ENCODE data around the gene INTS13. TPM values are rescaled to one million over a fixed set of nuclear protein-coding genes. Genes with fewer than 3 reads are reported as not detected.

INTS13 gene
- total and polyA plus RNA-seq, 2 of the 13 experiments (the other 11 are each of a cell fraction or from before 2014, with no cell fraction given), result 16.3 to 43.7 TPM

- TF ChIP-seq CTCF (CRISPR knock-in tag; IDR thresholded peaks at IDR 0.05), result peak; percentile 17
- TF ChIP-seq EZH2 (conservative IDR thresholded peaks at IDR 0.05; ENCODE audit: low read depth, low read length), result no peak
- TF ChIP-seq TBX2 (CRISPR knock-in tag; IDR thresholded peaks at IDR 0.05; ENCODE audit: borderline replicate concordance), result peak; percentile 20; the same call in 1 of the 2 replicates
- TF ChIP-seq ZNF343 (CRISPR knock-in tag; IDR thresholded peaks at IDR 0.05), result peak; percentile 91; the same call in 1 of the 2 replicates
- 0 out of 2 replicates have a peak, but pooled peaks have one; percentile 19 for TF ChIP-seq RAD21 (CRISPR knock-in tag; IDR thresholded peaks at IDR 0.05)
- peak; percentile 88 for TF ChIP-seq PHF8 (CRISPR knock-in tag; IDR thresholded peaks at IDR 0.05)
- TF ChIP-seq KLF6 (CRISPR knock-in tag; IDR thresholded peaks at IDR 0.05), result no peak; the same call in 1 of the 2 replicates
- TF ChIP-seq KMT2A (CRISPR knock-in tag; IDR thresholded peaks at IDR 0.05), result peak; percentile 79
Measured at GRCh38 chr12:26937863-26938700, at the start of gene INTS13, which contains the start of gene FGFR1OP2 (continued).

- H3K4me1 ChIP-seq (ENCODE audit: insufficient read depth, low read length), result no peaks in the 10 kb centered on the region
- no peaks in the 10 kb centered on the region for H3K79me2 ChIP-seq (ENCODE audit: insufficient read depth, low read length)
- H2AFZ ChIP-seq (ENCODE audit: low read length), result no peak overlapping the region
- no peak overlapping the region for H3K27ac ChIP-seq (ENCODE audit: extremely low read length, insufficient read depth, low read length)
- CTCF ChIA-PET (ENCODE audit: low intra/inter-chr PET ratio, low total read pairs), result no interaction called here
- TF ChIP-seq ELF1 (CRISPR knock-in tag; IDR thresholded peaks at IDR 0.05) (no peak), ZNF12 (CRISPR knock-in tag; IDR thresholded peaks at IDR 0.05) (peak; percentile 93), ZUFSP (CRISPR knock-in tag; IDR thresholded peaks at IDR 0.05; ENCODE audit: borderline replicate concordance) (no peak), DNMT1 (CRISPR knock-in tag; IDR thresholded peaks at IDR 0.05) (no peak), ATF3 (CRISPR knock-in tag; IDR thresholded peaks at IDR 0.05) (no peak), ZNF121 (CRISPR knock-in tag; IDR thresholded peaks at IDR 0.05) (no peak), NFE2L1 (CRISPR knock-in tag; IDR thresholded peaks at IDR 0.05; ENCODE audit: borderline replicate concordance) (no peak)
- ATAC-seq (no peak), DNase-seq (ENCODE audit: low spot score) (no peak), FAIRE-seq (no peak)
- BruUV-seq (replicated peaks), result no TSS peak
- POLR2A ChIA-PET, result no interaction called here
- 96% methylated on average over 2 of the region's 2 CpGs for WGBS (ENCODE audit: low lambda C conversion rate)
- H3K9ac ChIP-seq (ENCODE audit: insufficient read depth, low read depth, low read length), result no peak overlapping the region
- in situ Hi-C loops (cut with HindIII; ENCODE audit: extremely low pct_ligation_motif_present, low pct_unique_long_range_greater_than_20kb), result no loop called here
- H3K36me3 ChIP-seq (replicated peaks in 1 of 2; ENCODE audit: control insufficient read depth in 1 of 2, insufficient read depth in 2 of 2, low read length in 2 of 2), result peaks cover 5 to 45% of the 10 kb centered on the region in 2 experiments; a peak in 4 of 5 replicates
- H3K27me3 ChIP-seq (ENCODE audit: control insufficient read depth in 1 of 2, insufficient read depth in 2 of 2, low read length in 2 of 2), result no peaks in the 10 kb centered on the region
- H3K9me3 ChIP-seq (ENCODE audit: low read length), result no peaks in the 10 kb centered on the region
- no peak overlapping the region for H3K4me2 ChIP-seq (ENCODE audit: low read depth, low read length)
- no peak overlapping the region for H3K4me3 ChIP-seq (replicated peaks in 1 of 3; ENCODE audit: insufficient read depth in 1 of 3, low read depth in 2 of 3, low read length in 3 of 3)
- H4K20me1 ChIP-seq (ENCODE audit: insufficient read depth, low read length), result no peaks in the 10 kb centered on the region
- intact Hi-C loops (cut with micrococcal nuclease; ENCODE audit: unreplicated experiment), result no loop called here
Measured at GRCh38 chr12:26982866-26983265, 45.1 kb upstream of the INTS13 start.

Measured in HepG2 (cell line).